WTC11 (cell line): Measurements from ENCODE around the gene CIZ1. TPM values are rescaled to one million over a fixed set of nuclear protein-coding genes. Genes with fewer than 3 reads are reported as not detected.

Experiments
- ATAC-seq: fragments of 200-7000 bp; cut with Tn5 transposase; 2 replicates; pipeline ENCODE4 v1.10.0; 2021; ENCODE audit warnings: mild to moderate bottlenecking, moderate library complexity
- Bru-seq: library from RNA; stranded (reverse); fragments of 400-500 nt; gene quantifications from one replicate; lab custom pipeline; 2021; lab: Mats Ljungman, UMichigan
- CTCF ChIA-PET: fragments of 300-600 bp; sonication (Branson Sonifier 250); formaldehyde crosslinking; loops from one replicate; lab custom pipeline; 2021; ENCODE audit warnings: antibody characterized with exemption; lab: Charles Lee
- POLR2A ChIA-PET: fragments of 350-600 bp; sonication (Branson Sonifier 250); formaldehyde crosslinking; loops from one replicate; lab custom pipeline; 2021; ENCODE audit warnings: antibody characterized with exemption; lab: Charles Lee
- DNase-seq: peaks from one replicate; pipeline ENCODE4 v3.0.0; 2021; ENCODE audit warnings: low spot score
- H3K27ac Mint-ChIP-seq: 2 replicates; pipeline ENCODE4 v1.8.0; 2021; ENCODE audit warnings: mixed read lengths
- H3K27me3 Mint-ChIP-seq: 2 replicates; pipeline ENCODE4 v1.8.0; 2021; ENCODE audit warnings: low read depth, mild to moderate bottlenecking, moderate library complexity, mixed read lengths
- H3K36me3 Mint-ChIP-seq: 2 replicates; pipeline ENCODE4 v1.8.0; 2021; ENCODE audit warnings: mixed read lengths
- H3K4me1 Mint-ChIP-seq: 2 replicates; pipeline ENCODE4 v1.8.0; 2022; ENCODE audit warnings: mixed read lengths
- H3K4me3 Mint-ChIP-seq: 2 replicates; pipeline ENCODE4 v1.8.0; 2021; ENCODE audit warnings: mild to moderate bottlenecking, moderate library complexity, mixed read lengths
- H3K9me3 Mint-ChIP-seq: 2 replicates; pipeline ENCODE4 v1.8.0; 2021; ENCODE audit warnings: mixed read lengths
- ARID4B ChIP-seq: sonication (generic); formaldehyde crosslinking; IDR thresholded peaks from 2 replicates; pipeline ENCODE4 v1.8.0; 2023; ENCODE audit warnings: missing genetic modification reagents, mild to moderate bottlenecking, borderline replicate concordance
- ATF1 ChIP-seq: sonication (generic); formaldehyde crosslinking; IDR thresholded peaks from 2 replicates; pipeline ENCODE4 v1.8.1; 2023; ENCODE audit warnings: mild to moderate bottlenecking, moderate library complexity, missing genetic modification reagents
- ATF6 ChIP-seq: sonication (generic); formaldehyde crosslinking; IDR thresholded peaks from 2 replicates; pipeline ENCODE4 v1.8.1; 2023; ENCODE audit warnings: mild to moderate bottlenecking, missing genetic modification reagents
- CBFB ChIP-seq: sonication (generic); formaldehyde crosslinking; IDR thresholded peaks from 2 replicates; pipeline ENCODE4 v1.8.1; 2022; ENCODE audit warnings: mild to moderate bottlenecking, low read depth, missing genetic modification reagents
- CTCF ChIP-seq: fragments of 200-600 bp; IDR thresholded peaks from 2 replicates; pipeline ENCODE4 v1.8.0; 2022; ENCODE audit warnings: antibody characterized with exemption
- EMX1 ChIP-seq: fragments of 250-450 bp; sonication (Bioruptor Pico); IDR thresholded peaks from 2 replicates; pipeline ENCODE4 v1.8.0; 2021; ENCODE audit warnings: mild to moderate bottlenecking
- FOXK1 ChIP-seq: sonication (generic); formaldehyde crosslinking; IDR thresholded peaks from 2 replicates; pipeline ENCODE4 v1.8.0; 2022; ENCODE audit warnings: mild to moderate bottlenecking, moderate library complexity, missing genetic modification reagents
- GTF2I ChIP-seq: fragments of 250-450 bp; sonication (Bioruptor Pico); conservative IDR thresholded peaks from 2 replicates; pipeline ENCODE4 v1.4.0; 2021; ENCODE audit warnings: mild to moderate bottlenecking
- HMGXB4 ChIP-seq: sonication (generic); formaldehyde crosslinking; IDR thresholded peaks from 2 replicates; pipeline ENCODE4 v1.8.1; 2023; ENCODE audit warnings: mild to moderate bottlenecking, moderate library complexity, missing genetic modification reagents
- NR3C1 ChIP-seq: sonication (generic); formaldehyde crosslinking; conservative IDR thresholded peaks from 2 replicates; pipeline ENCODE4 v1.8.1; 2023; ENCODE audit warnings: low read depth, mild to moderate bottlenecking, missing genetic modification reagents
- OVOL2 ChIP-seq: fragments of 250-450 bp; sonication (Bioruptor Pico); IDR thresholded peaks from 2 replicates; pipeline ENCODE4 v1.9.0; 2021; ENCODE audit warnings: mild to moderate bottlenecking, borderline replicate concordance
- SOX15 ChIP-seq: fragments of 250-450 bp; sonication (Bioruptor Pico); IDR thresholded peaks from 2 replicates; pipeline ENCODE4 v1.9.0; 2021; ENCODE audit warnings: mild to moderate bottlenecking
- SP1 ChIP-seq: sonication (generic); formaldehyde crosslinking; conservative IDR thresholded peaks from 2 replicates; pipeline ENCODE4 v1.8.1; 2022; ENCODE audit warnings: missing genetic modification reagents
- ZBTB21 ChIP-seq: sonication (generic); formaldehyde crosslinking; IDR thresholded peaks from 2 replicates; pipeline ENCODE4 v1.8.1; 2023; ENCODE audit warnings: mild to moderate bottlenecking, missing genetic modification reagents, borderline replicate concordance
- ZBTB43 ChIP-seq: sonication (generic); formaldehyde crosslinking; IDR thresholded peaks from 2 replicates; pipeline ENCODE4 v1.8.1; 2023; ENCODE audit warnings: mild to moderate bottlenecking, missing genetic modification reagents
- ZNF232 ChIP-seq: sonication (generic); formaldehyde crosslinking; IDR thresholded peaks from 2 replicates; pipeline ENCODE4 v1.8.0; 2022; ENCODE audit warnings: mild to moderate bottlenecking, missing genetic modification reagents
- ZNF263 ChIP-seq: sonication (generic); formaldehyde crosslinking; IDR thresholded peaks from 2 replicates; pipeline ENCODE4 v1.8.1; 2022; ENCODE audit warnings: low read depth, mild to moderate bottlenecking, moderate library complexity, missing genetic modification reagents
- ZNF317 ChIP-seq: sonication (generic); formaldehyde crosslinking; IDR thresholded peaks from 2 replicates; pipeline ENCODE4 v1.8.1; 2023; ENCODE audit warnings: low read depth, mild to moderate bottlenecking, moderate library complexity, missing genetic modification reagents, borderline replicate concordance
- ZNF396 ChIP-seq: fragments of 250-450 bp; sonication (Bioruptor Pico); IDR thresholded peaks from 2 replicates; pipeline ENCODE4 v1.8.0; 2021; ENCODE audit warnings: mild to moderate bottlenecking, moderate library complexity, borderline replicate concordance
- ZNF512 ChIP-seq: sonication (generic); formaldehyde crosslinking; IDR thresholded peaks from 2 replicates; pipeline ENCODE4 v1.8.1; 2022; ENCODE audit warnings: missing genetic modification reagents, borderline replicate concordance
- long read RNA-seq, 3 experiments: library from RNA in 1 of 3; library from capped mRNA in 1 of 3; library from polyadenylated mRNA in 1 of 3; unstranded in 2 of 3; stranded (forward) in 1 of 3; transcript quantifications; one replicate each; pipeline ENCODE4 v2.0.0, GENCODE V29; 2021
- total RNA-seq: library from RNA; stranded (reverse); gene quantifications from 3 replicates; pipeline ENCODE4 v1.2.3, GENCODE V29; 2021

Gene CIZ1
- 86.1 to 90.6 TPM (median 90.2 TPM) in 3 replicates for total RNA-seq
- percentile 50 among the genes with signal in this experiment for Bru-seq, nascent RNA
- long read RNA-seq, experiment 1, transcript CIZ1-206 (17 exons, 2,731 nt), result minor isoform, 23 of 348 reads
- long read RNA-seq, experiment 1, transcript CIZ1-204 (17 exons, 2,984 nt), result major isoform, 82 of 348 reads
- long read RNA-seq, experiment 1, partial matches to known transcripts, result 32 of 348 reads
- long read RNA-seq, experiment 1, other reads (novel, unspliced or antisense), result 205 of 348 reads
- long read RNA-seq, experiment 2, transcript CIZ1-204 (17 exons, 2,984 nt), result minor isoform, 5 of 74 reads
- long read RNA-seq, experiment 2, transcript CIZ1-220 (3 exons, 843 nt), result major isoform, 6 of 74 reads
- long read RNA-seq, experiment 2, partial matches to known transcripts, result 35 of 74 reads
- long read RNA-seq, experiment 2, other reads (novel, unspliced or antisense), result 26 of 74 reads
- long read RNA-seq, experiment 3, partial matches to known transcripts, result 1 of 2 reads
- long read RNA-seq, experiment 3, other reads (novel, unspliced or antisense), result 0 of 2 reads

- H3K4me3 Mint-ChIP-seq, result peak within 1 kb of the TSS; percentile 90
- no peaks in the 10 kb centered on the region for H3K9me3 Mint-ChIP-seq
- H3K27me3 Mint-ChIP-seq, result peaks cover 10% of the 10 kb centered on the region
- H3K27ac Mint-ChIP-seq, result no peak within 1 kb of the TSS
- POLR2A ChIA-PET, result no interaction called here
- peak; percentile 91 for ATAC-seq
- DNase-seq, result peak; percentile 75
- peaks cover 16% of the 10 kb centered on the region for H3K36me3 Mint-ChIP-seq
- H3K4me1 Mint-ChIP-seq, result peaks cover 11% of the 10 kb centered on the region
- CTCF ChIA-PET, result interaction anchor here (0.5 to 3.6 kb wide), 15 partner anchors 9 to 620 kb away, joined by 3 to 18 read pairs (median 6); partner anchors contain the start of genes BBLN and CERCAM
- TF ChIP-seq SOX15 (CRISPR knock-in tag) (no peak), ATF6 (no peak), OVOL2 (CRISPR knock-in tag) (no peak), CTCF (peak; percentile 40; the same call in 1 of the 2 replicates), EMX1 (CRISPR knock-in tag) (no peak), ZBTB21 (no peak), FOXK1 (no peak; the same call in 1 of the 2 replicates), HMGXB4 (CRISPR knock-in tag) (peak; percentile 99), ZNF263 (CRISPR knock-in tag) (peak; percentile 43; the same call in 1 of the 2 replicates), ZNF396 (CRISPR knock-in tag) (no peak), ARID4B (peak; percentile 37; the same call in 1 of the 2 replicates), NR3C1 (CRISPR knock-in tag) (no peak), ZBTB43 (CRISPR knock-in tag) (peak; percentile 37; the same call in 1 of the 2 replicates), CBFB (CRISPR knock-in tag) (no peak), GTF2I (CRISPR knock-in tag) (no peak), ZNF512 (no peak), ZNF317 (CRISPR knock-in tag) (no peak), SP1 (peak; percentile 76), ATF1 (CRISPR knock-in tag) (no peak), ZNF232 (CRISPR knock-in tag) (no peak)
These were observed at the start of gene CIZ1 for GRCh38 chr9:128191406-128192046. Gene CIZ1, minus strand, starts transcription at chr9:128191572. Its CDS starts 715 bp downstream, at chr9:128190857.
